Heart left ventricle (tissue), 13 donors: ENCODE results near the gene CD34.

Experiments
- CTCF ChIP-seq, 12 donors: fragments of 200-600 bp; sonication (generic) in 4 of 12; IDR thresholded peaks; one replicate each; pipeline versions ENCODE4 v1.5.0 to v1.8.0; 2018 to 2022; ENCODE audit warnings: antibody characterized with exemption in 12 of 12, mild to moderate bottlenecking in 5 of 12
- POLR2A ChIP-seq, 2 donors: fragments of 450-650 bp; IDR thresholded peaks; one replicate each; pipeline ENCODE4 v1.6.1; 2017; ENCODE audit warnings: antibody characterized with exemption in 2 of 2, mild to moderate bottlenecking in 2 of 2, moderate library complexity in 2 of 2
- donor health status: ischemic (EF 13 %, LVEDD 7.1; RV severe dilation, severe dysfunction).
- donor health status: DM: no; HTN: yes; CAD: no.
- donor health status: DM: no; HTN: no; CAD: no.
- donor health status: ischemic (EF 25% LVEDD 6.9; RV normal size, moderate dysfunction).
- donor health status: ischemic (EF 25% LVEDD 5.7; RV mildly dilated, moderate dysfunction).
- donor health status: ischemic (EF 35%, LVEDD 5.7; RV mildly dilated, moderate dysfunction).
- donor health status: nonischemic (EF 11% LVEDD 7.7; RV severe dilation, severe dysfunction).
- donor health status: DM: yes; HTN: yes; CAD: no.
- donor health status: PGD.
- donor health status: ischemic (EF 29% LVEDD 5.4; RV normal size, mild dysfunction).
- donor health status: nonischemic (EF 23%, LVEDD 6.1; RV moderate dilation, normal function).

- TF ChIP-seq CTCF (IDR thresholded peaks at IDR 0.05), result no peak
- TF ChIP-seq POLR2A (IDR thresholded peaks at IDR 0.05), result no peak
Measured at GRCh38 chr1:207921321-207921720, 10.4 kb upstream of the CD34 start.
